GM12874 (cell line): Measurements from ENCODE around the gene GSG1L2.

Experiments
- CTCF ChIP-seq: IDR thresholded peaks from 2 replicates; pipeline ENCODE4 v1.5.1; 2011; ENCODE audit warnings: low read depth, mild to moderate bottlenecking, control low read depth, low read length, moderate library complexity; ENCODE audit not compliant: insufficient read depth

GSG1L2 gene

GRCh38 chr17:9755083-9755482 is 66.8 kb downstream of the GSG1L2 start:
- no peak for TF ChIP-seq CTCF
